Right lobe of liver (tissue), 6 donors: ENCODE measurements around the gene SCMH1. TPM values are rescaled to one million over a fixed set of nuclear protein-coding genes. Genes with fewer than 3 reads are reported as not detected.
"Not testable (repeated sequence)": the region's sequence is repeated elsewhere in the genome, so short reads cannot be mapped to it uniquely, and the experiment has no call there.

Experiments used
- ATAC-seq, 4 donors: fragments of 200-7000 bp; cut with Tn5 transposase; one replicate each; pipeline ENCODE4 v1.9.1; 2020; ENCODE audit warnings: mild to moderate bottlenecking in 4 of 4, moderate library complexity in 4 of 4
- DNase-seq, 3 donors: peaks; one replicate each; pipeline ENCODE4 v3.0.0-alpha.2; 2020
- H3K27ac ChIP-seq, 3 donors: fragments of 200-600 bp; one replicate each; pipeline ENCODE4 v1.8.0; 2022
- H3K27me3 ChIP-seq, 2 donors: fragments of 200-600 bp; one replicate each; pipeline ENCODE4 v1.8.0; 2022
- H3K36me3 ChIP-seq, 4 donors: fragments of 200-600 bp; sonication (generic) in 1 of 4; one replicate each; pipeline versions ENCODE4 v1.5.1 to v1.8.0; 2017 to 2022; ENCODE audit warnings: control low read depth in 1 of 4
- H3K4me1 ChIP-seq, 4 donors: fragments of 200-600 bp; sonication (generic) in 1 of 4; one replicate each; pipeline versions ENCODE4 v1.5.1 to v1.8.0; 2017 to 2022; ENCODE audit warnings: control low read depth in 1 of 4
- H3K4me3 ChIP-seq, 3 donors: fragments of 200-600 bp; one replicate each; pipeline ENCODE4 v1.8.0; 2022
- H3K9me3 ChIP-seq, 4 donors: fragments of 200-600 bp; sonication (generic) in 1 of 4; one replicate each; pipeline versions ENCODE4 v1.5.1 to v1.8.0; 2017 to 2022; ENCODE audit warnings: control low read depth in 1 of 4
- CTCF ChIP-seq, 4 donors: fragments of 200-600 bp in 3 of 4; fragments of 450-650 bp in 1 of 4; IDR thresholded peaks; one replicate each; pipeline versions ENCODE4 v1.5.1 to v1.8.0; 2016 to 2022; ENCODE audit warnings: antibody characterized with exemption in 4 of 4, mild to moderate bottlenecking in 2 of 4
- POLR2A ChIP-seq: fragments of 450-650 bp; IDR thresholded peaks from one replicate; pipeline ENCODE4 v1.6.1; 2017; ENCODE audit warnings: antibody characterized with exemption, mild to moderate bottlenecking
- WGBS: methylation state at CpG from one replicate; pipeline ENCODE4 v1.1.6; 2018; ENCODE audit warnings: low coverage, low lambda C conversion rate; ENCODE audit not compliant: insufficient coverage; ENCODE audit errors: missing lambda C conversion rate; 5-methylcytosine and 5-hydroxymethylcytosine counted together
- intact Hi-C, 2 donors: fragments of 100-400 bp; cut with DNase I; formaldehyde crosslinking; loops; one replicate each; pipeline versions ENCODE4 v1.11.2 to v1.14.1; 2022
- total RNA-seq, 6 experiments: library from RNA; depleted of rRNA in 2 of 6; stranded (reverse); fragments of >200 nt in 2 of 6; fragmentation: NEBNext Ultra II Directional in 3 of 6; extraction: Animal tissue kit (Norgen Biotek cat#: 25700) in 3 of 6; gene quantifications; one replicate each; pipeline versions ENCODE4 v1.1.0 to v1.2.4, GENCODE V29; 2016 to 2023
- donor health status: DM: no; HTN: yes; CAD: no.
- donor health status: DM: no; HTN: no; CAD: no.
- donor health status: DM: no; HTN: no; CAD: no.
- donor health status: DM: no; HTN: yes; CAD: no.
- donor health status: DM: no; HTN: yes; CAD: no.

SCMH1 gene
- total RNA-seq, 6 experiments from 2014 or later = 6.6 to 16.9 (median 13.1) TPM

GRCh38 chr1:41261926-41262618, 20.0 kb upstream of the SCMH1 start:
- Histone ChIP-seq H3K4me1 (no peaks in the 10 kb centered on the region), H3K27ac (no peak overlapping the region), H3K36me3 (no peaks in the 10 kb centered on the region), H3K9me3 (no peaks in the 10 kb centered on the region), H3K27me3 (no peaks in the 10 kb centered on the region), H3K4me3 (no peak overlapping the region)
- TF ChIP-seq CTCF (IDR thresholded peaks at IDR 0.05) = no peak
- TF ChIP-seq POLR2A = no peak
- WGBS = 94% methylated on average over 2 of the region's 3 CpGs
- intact Hi-C loops = no loop called here
- no peak for DNase-seq
- no peak for ATAC-seq

DNA sequence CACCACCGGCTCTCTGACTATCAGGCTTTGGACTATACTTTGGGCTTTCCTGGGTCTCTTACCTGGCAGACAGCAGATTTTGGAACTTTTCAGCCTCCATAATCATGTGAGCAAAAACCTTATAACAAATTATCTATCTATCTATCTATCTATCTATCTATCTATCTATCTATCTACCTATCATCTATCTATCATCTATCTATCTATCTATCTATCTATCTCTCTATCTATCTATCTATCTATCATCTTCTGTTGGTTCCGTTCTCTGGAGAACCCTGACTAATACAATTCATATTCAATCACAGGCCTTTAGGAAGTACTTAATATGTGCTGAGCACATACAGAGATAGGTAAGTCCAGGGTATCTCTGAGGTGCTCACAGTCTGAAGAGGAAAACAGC, 18.7 kb upstream of the SCMH1 start:
- Histone ChIP-seq H3K27me3 (no peaks in the 10 kb centered on the region), H3K36me3 (no peaks in the 10 kb centered on the region), H3K27ac (no peak overlapping the region), H3K4me3 (no peak overlapping the region), H3K9me3 (no peaks in the 10 kb centered on the region), H3K4me1 (no peaks in the 10 kb centered on the region)
- ATAC-seq (no peak), DNase-seq (no peak)
- WGBS = 86% methylated on average over 1 of the region's 2 CpGs
- intact Hi-C loops = no loop called here
- TF ChIP-seq POLR2A (no peak), CTCF (IDR thresholded peaks at IDR 0.05) (no peak)

GRCh38 chr1:41259221-41259620, 17.1 kb upstream of the SCMH1 start:
- Histone ChIP-seq H3K4me3 (no peak overlapping the region), H3K36me3 (no peaks in the 10 kb centered on the region), H3K9me3 (no peaks in the 10 kb centered on the region), H3K27ac (no peak overlapping the region), H3K4me1 (no peaks in the 10 kb centered on the region), H3K27me3 (no peaks in the 10 kb centered on the region)
- TF ChIP-seq POLR2A (no peak), CTCF (IDR thresholded peaks at IDR 0.05) (no peak)
- intact Hi-C loops = no loop called here
- WGBS = 86% methylated on average over 2 of the region's 3 CpGs
- DNase-seq (no peak), ATAC-seq (no peak)

- ATAC-seq (no peak), DNase-seq (no peak)
- WGBS = 87% methylated on average over 1 of the region's 1 CpG
- Histone ChIP-seq H3K4me1 (no peaks in the 10 kb centered on the region), H3K9me3 (peaks cover 0 to 4% (median 0%) of the 10 kb centered on the region in 4 donors), H3K4me3 (no peak overlapping the region), H3K27me3 (no peaks in the 10 kb centered on the region), H3K36me3 (no peaks in the 10 kb centered on the region), H3K27ac (no peak overlapping the region)
- TF ChIP-seq CTCF (IDR thresholded peaks at IDR 0.05) = no peak
- TF ChIP-seq POLR2A = no peak
- intact Hi-C loops = no loop called here
These were observed 13.9 kb upstream of the SCMH1 start for GRCh38 chr1:41255978-41256377.

- H3K27me3 ChIP-seq, H3K4me3 ChIP-seq, H3K27ac ChIP-seq, H3K36me3 ChIP-seq, H3K4me1 ChIP-seq, intact Hi-C loops, DNase-seq, H3K9me3 ChIP-seq, ATAC-seq: not testable (repeated sequence)
- 100% methylated on average over 1 of the region's 1 CpG for WGBS
These were observed 9.0 kb upstream of the SCMH1 start for GRCh38 chr1:41251120-41251519.
